Measurements from ENCODE around the gene DPF3.

DNA sequence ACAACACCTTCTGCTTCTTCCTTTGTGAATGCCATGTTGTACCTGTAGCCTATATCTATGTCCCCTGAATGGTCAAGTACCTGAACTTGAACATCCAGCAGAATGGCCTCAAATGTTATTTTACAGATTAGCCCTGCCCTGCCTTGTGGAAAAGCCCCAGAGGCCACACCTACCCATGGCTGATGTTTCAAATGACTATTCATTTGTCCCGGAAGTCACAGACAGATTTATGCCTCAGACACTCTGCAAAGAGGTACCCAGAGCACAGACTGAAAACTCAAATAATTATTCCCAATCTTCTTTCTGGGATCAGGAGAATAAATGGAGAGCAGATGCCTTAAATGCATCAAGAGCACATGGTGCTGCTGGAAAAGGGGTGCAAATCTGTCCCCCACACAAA, 13.0 kb upstream of the DPF3 start:
- TF ChIP-seq, protein P1, sequence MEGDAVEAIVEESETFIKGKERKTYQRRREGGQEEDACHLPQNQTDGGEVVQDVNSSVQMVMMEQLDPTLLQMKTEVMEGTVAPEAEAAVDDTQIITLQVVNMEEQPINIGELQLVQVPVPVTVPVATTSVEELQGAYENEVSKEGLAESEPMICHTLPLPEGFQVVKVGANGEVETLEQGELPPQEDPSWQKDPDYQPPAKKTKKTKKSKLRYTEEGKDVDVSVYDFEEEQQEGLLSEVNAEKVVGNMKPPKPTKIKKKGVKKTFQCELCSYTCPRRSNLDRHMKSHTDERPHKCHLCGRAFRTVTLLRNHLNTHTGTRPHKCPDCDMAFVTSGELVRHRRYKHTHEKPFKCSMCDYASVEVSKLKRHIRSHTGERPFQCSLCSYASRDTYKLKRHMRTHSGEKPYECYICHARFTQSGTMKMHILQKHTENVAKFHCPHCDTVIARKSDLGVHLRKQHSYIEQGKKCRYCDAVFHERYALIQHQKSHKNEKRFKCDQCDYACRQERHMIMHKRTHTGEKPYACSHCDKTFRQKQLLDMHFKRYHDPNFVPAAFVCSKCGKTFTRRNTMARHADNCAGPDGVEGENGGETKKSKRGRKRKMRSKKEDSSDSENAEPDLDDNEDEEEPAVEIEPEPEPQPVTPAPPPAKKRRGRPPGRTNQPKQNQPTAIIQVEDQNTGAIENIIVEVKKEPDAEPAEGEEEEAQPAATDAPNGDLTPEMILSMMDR (IDR thresholded peaks at IDR 0.05), result no peak
- no peak for TF ChIP-seq POLR2A (IDR thresholded peaks at IDR 0.05)

Data from heart left ventricle (tissue), 13 donors.